AG04450 (cell line): ENCODE results near the gene CCNL2. TPM values are rescaled to one million over a fixed set of nuclear protein-coding genes. Genes with fewer than 3 reads are reported as not detected.

ENCODE experiments used
- CTCF ChIA-PET: fragments of 300-600, 350-600 bp; formaldehyde crosslinking; extraction: SDS; loops from one replicate; lab custom pipeline; 2022; ENCODE audit warnings: antibody characterized with exemption, inconsistent platforms; lab: Charles Lee
- POLR2A ChIA-PET: fragments of 350-600 bp; formaldehyde crosslinking; extraction: SDS; loops from one replicate; lab custom pipeline; 2021; ENCODE audit warnings: antibody characterized with exemption, inconsistent platforms; lab: Yijun Ruan, JAX
- DNase-seq: peaks from one replicate; pipeline ENCODE4 v3.0.0-alpha.2; 2011; ENCODE audit warnings: low read depth, low spot score
- H3K27ac ChIP-seq: one replicate; pipeline ENCODE4 v1.5.1; 2012; ENCODE audit warnings: low read depth, low read length, control low read depth
- H3K27me3 ChIP-seq: one replicate; pipeline ENCODE4 v1.6.0; 2012; ENCODE audit warnings: low read length; ENCODE audit not compliant: control insufficient read depth, insufficient read depth
- H3K4me3 ChIP-seq: 2 replicates; pipeline ENCODE4 v1.5.1; 2011; ENCODE audit warnings: mild to moderate bottlenecking, low read depth, low read length, control low read depth
- H3K9me3 ChIP-seq: 2 replicates; pipeline ENCODE4 v1.5.1; 2012; ENCODE audit warnings: low read length; ENCODE audit not compliant: control insufficient read depth, insufficient read depth
- polyA plus RNA-seq: library from polyadenylated mRNA; depleted of rRNA; stranded (reverse); fragments of >200 nt; gene quantifications from 2 replicates; pipeline ENCODE4 v1.2.3, GENCODE V29; 2011
- TF ChIP-seq, protein P1 (sequence below): IDR thresholded peaks from 2 replicates; pipeline ENCODE4 v1.5.1; 2011; ENCODE audit warnings: low read depth, low read length, control low read depth, inconsistent platforms

CCNL2 gene
- polyA plus RNA-seq, 1 experiment, result 181 TPM

DNA sequence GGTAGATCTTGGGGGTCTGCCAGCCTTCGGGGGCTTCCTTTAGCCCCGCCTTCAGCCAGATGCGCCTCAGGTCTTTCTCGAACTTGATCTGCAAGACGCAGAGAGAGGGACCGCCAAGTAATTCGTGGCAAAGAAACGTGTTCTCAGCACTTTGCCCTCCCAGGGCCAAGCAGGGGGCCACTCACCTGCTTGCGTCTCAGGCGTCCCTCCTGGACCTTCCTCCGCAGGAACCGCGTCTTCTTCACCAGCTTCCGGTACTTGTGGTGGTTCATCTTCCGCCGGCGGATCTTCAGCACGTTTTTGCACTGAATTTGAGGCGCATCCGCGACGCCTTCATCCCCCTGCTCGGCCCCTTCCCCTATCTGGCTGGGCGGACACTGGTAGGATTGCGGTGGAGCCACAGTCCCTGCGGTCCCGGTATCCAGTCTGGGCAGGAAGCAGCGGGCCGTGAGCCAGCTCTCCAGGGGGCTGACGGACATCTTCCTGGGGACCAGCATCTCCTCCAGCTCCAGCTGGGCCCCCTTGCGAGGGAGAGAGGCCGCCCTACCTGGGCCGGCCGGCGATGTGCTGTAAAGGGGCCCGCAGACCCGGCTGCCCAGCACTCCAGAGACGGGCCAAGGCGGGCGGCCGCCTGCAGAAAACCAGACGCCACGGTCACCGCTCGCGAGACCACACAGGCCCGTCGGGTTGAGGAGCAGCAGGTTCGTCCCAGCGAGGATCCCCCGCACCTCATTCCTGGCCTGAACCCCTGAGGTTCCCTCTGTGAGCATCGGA, 25.1 kb downstream of the CCNL2 start:
- TF ChIP-seq, protein P1, sequence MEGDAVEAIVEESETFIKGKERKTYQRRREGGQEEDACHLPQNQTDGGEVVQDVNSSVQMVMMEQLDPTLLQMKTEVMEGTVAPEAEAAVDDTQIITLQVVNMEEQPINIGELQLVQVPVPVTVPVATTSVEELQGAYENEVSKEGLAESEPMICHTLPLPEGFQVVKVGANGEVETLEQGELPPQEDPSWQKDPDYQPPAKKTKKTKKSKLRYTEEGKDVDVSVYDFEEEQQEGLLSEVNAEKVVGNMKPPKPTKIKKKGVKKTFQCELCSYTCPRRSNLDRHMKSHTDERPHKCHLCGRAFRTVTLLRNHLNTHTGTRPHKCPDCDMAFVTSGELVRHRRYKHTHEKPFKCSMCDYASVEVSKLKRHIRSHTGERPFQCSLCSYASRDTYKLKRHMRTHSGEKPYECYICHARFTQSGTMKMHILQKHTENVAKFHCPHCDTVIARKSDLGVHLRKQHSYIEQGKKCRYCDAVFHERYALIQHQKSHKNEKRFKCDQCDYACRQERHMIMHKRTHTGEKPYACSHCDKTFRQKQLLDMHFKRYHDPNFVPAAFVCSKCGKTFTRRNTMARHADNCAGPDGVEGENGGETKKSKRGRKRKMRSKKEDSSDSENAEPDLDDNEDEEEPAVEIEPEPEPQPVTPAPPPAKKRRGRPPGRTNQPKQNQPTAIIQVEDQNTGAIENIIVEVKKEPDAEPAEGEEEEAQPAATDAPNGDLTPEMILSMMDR, result no peak
- H3K27me3 ChIP-seq, result no peaks in the 10 kb centered on the region
- POLR2A ChIA-PET, result interaction anchor here (1.0 to 2.2 kb wide), 6 partner anchors 12 to 194 kb away, joined by 3 to 16 read pairs (median 5); partner anchors contain the start of gene MXRA8
- CTCF ChIA-PET, result interaction anchor here (1.0 kb wide), 1 partner anchor 8 kb away, joined by 3 read pairs; no protein-coding TSS in a partner anchor
- no peak for DNase-seq
- peaks cover 4% of the 10 kb centered on the region; the same call in 1 of the 2 replicates for H3K9me3 ChIP-seq
- peak overlapping the region; percentile 52 for H3K27ac ChIP-seq
- H3K4me3 ChIP-seq, result peak overlapping the region; percentile 83

DNA sequence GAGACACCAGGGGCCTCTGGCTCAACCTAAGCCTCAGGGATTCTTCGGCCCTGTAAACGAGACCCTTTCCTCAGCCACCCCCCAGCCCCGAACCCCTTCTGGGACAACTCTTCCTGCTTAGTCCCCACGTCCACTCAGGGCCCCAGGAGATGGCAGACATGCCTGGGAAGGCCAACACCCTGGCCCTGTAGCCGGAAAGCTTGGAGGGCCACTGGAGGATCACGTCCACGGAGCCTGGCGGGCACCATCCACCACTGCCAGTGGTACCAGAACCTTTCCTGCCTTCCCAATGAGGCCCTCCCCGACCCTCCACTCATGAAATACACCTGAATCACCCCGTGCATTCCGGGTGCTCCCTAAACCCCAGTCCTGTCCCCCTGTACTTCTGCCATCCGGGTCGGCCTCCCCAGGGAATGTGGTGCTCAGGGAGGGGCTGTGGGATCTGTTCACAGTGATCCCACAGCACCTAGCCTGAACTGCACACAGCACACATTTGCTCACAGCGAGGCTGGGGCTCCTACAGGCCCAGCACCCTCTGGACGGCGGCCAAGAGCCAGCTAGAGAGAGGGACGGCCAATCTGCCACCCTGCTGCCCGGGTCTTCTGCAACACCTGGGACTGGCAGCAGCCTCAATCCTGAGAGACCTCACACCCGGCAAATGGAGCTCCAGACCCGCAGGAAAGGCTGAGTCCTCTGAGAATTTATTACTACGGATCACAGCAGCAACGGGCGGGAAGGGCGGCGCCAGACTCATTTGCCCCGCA, 25.9 kb downstream of the CCNL2 start:
- H3K27ac ChIP-seq, result no peak overlapping the region
- TF ChIP-seq, protein P1, result no peak
- ChIA-PET CTCF (interaction anchor here (0.6 to 1.3 kb wide), 9 partner anchors 8 to 34 kb away, joined by 3 to 7 read pairs (median 3); no protein-coding TSS in a partner anchor), POLR2A (interaction anchor here (1.0 kb wide), 1 partner anchor 21 kb away, joined by 3 read pairs; no protein-coding TSS in a partner anchor)
- no peak overlapping the region; the same call in 1 of the 2 replicates for H3K4me3 ChIP-seq
- H3K27me3 ChIP-seq, result no peaks in the 10 kb centered on the region
- no peak for DNase-seq
- H3K9me3 ChIP-seq, result peaks cover 4% of the 10 kb centered on the region; the same call in 1 of the 2 replicates

DNA sequence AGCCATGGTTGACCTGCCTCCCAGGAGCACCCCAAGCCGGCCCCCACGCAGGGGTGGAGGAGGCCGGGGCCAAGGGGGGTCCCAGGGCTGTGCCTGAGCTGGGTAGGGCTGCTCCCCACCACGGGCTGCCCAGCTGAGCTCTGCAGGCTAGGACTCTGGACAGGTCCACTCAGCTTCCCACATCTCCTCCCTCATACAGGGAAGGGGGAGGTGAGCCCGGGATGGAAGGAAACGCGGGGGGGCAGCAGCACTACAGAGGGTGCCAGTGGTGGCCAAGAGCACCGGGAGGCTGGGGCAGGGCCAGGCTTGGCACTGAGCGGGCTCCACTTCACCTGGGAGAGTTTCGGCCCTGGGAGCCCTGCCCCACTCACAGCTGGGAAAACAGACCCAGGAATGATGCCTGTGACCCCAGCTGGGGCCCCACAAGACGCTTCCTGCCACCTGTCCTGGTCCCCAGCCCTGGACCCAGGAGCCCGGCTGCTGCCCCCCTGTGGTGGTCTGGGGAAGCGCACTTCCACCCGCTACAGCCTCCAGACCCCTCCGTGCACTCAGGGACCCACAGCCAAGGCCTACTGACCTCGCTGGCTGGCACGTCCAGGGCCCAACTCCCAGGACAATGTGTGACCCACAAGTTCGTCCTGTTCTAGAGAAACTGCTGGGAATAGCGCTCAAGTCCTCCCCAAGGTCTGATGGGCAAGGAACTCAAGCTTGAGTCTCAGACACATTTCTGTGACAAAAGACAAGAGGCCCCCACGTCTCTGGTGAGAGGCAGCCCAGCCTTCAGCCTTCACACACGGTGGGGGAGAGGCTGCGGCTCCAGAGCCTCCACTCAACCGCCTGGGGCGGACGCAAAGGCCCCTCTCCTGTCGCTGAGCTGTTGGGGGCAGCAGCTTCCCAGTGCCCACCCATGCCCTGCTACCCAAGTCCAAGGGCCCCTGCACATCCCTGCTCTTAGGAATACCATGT, 27.1 kb downstream of the CCNL2 start:
- POLR2A ChIA-PET, result interaction anchor here (0.6 to 1.8 kb wide), 7 partner anchors 9 to 61 kb away, joined by 3 to 6 read pairs (median 3); partner anchors contain the start of gene MXRA8
- DNase-seq, result no peak
- TF ChIP-seq, protein P1, result peak; percentile 93
- CTCF ChIA-PET, result interaction anchor here (0.6 to 1.6 kb wide), 15 partner anchors 10 to 47 kb away, joined by 3 to 10 read pairs (median 3); no protein-coding TSS in a partner anchor
- Histone ChIP-seq H3K27me3 (no peaks in the 10 kb centered on the region), H3K4me3 (peak overlapping the region; percentile 13; the same call in 1 of the 2 replicates), H3K9me3 (peaks cover 4% of the 10 kb centered on the region; the same call in 1 of the 2 replicates), H3K27ac (no peak overlapping the region)

DNA sequence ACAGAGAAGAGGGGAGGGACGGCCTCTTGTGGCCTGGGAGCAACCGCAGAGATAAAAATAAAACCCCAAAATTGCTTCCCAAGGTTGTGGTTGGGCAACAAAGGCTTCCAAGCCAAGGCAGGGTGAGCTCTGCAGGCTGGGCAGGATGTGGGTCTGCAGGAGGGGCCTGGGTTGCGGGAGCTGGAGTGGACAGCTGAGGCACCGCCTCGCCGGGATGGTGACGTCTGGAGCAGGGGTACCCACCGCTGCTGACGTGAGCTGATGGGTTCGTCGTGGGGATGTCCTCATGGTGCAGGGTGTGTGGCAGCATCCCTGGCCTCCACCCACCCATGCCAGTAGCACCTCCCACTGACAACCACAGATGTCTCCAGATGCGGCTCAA, 27.8 kb downstream of the CCNL2 start:
- ChIA-PET POLR2A (interaction anchor here (0.6 to 1.8 kb wide), 7 partner anchors 8 to 60 kb away, joined by 3 to 6 read pairs (median 3); partner anchors contain the start of gene MXRA8), CTCF (interaction anchor here (0.8 to 1.6 kb wide), 7 partner anchors 9 to 46 kb away, joined by 3 to 10 read pairs (median 4); no protein-coding TSS in a partner anchor)
- no peaks in the 10 kb centered on the region for H3K27me3 ChIP-seq
- no peak overlapping the region for H3K4me3 ChIP-seq
- H3K9me3 ChIP-seq, result peaks cover 4% of the 10 kb centered on the region; the same call in 1 of the 2 replicates
- DNase-seq, result no peak
- TF ChIP-seq, protein P1, result no peak
- no peak overlapping the region for H3K27ac ChIP-seq
